Measurements from ENCODE around the gene URB2.

The URB2 gene

DNA sequence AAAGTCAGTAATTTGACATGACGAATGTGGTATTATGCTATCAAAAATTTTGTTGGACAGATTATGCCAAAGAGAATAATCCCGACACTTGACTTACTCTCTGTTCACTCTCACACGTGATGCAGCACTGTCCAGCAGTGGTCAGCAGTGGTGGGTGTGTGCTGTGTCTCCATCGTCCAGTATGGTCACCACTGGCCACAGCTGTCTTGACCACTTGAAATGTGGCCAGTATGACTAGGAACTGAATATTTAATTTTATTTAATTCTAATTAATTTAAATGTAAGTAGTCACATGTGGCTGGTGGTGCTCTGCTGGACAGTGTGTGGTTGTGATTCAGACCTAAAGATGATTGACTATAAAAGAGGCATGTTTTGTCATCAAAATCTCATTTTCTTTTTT is 24.0 kb downstream of the URB2 start:
- no peak for DNase-seq

DNA sequence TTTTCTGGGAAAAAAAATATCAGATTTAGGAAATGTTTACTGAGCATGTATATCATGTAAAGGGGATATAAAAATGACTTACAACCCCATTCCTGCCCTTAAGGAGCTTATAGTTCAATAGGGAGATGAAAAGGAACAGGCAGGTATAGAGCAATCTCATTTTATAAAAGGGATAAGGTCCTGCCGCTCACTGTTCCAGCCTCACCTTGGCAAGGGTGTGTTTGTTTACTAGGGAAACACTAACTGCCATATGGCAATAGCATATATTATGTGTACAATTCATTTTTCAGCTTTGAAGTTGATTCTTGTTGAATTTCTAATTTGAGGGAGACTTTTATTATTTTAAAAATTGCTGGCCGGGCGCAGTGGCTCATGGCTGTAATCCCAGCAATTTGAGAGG is 25.5 kb downstream of the URB2 start:
- no peak for DNase-seq

GRCh38 chr1:229653420-229653819 is 27.4 kb downstream of the URB2 start:
- no peak for DNase-seq

DNA sequence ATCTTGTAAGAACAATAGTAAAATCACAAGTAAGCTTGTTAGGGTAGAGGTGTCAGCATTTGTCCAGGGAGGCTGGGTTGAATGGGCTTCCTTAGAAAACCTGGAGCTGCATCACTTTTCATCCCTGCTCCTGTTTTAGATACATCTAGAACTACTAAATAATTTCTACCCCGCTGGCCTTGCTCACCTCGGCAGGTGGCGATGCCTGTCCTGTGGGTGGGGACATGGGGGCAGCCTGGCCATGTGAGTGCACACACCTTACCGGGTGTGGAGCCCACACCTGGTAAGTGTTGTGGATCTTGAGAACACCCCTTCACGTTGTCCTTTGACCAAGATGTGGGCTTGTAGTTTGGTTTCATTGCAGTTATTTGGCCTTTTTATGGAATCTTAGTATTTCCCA is 29.7 kb downstream of the URB2 start:
- no peak for DNase-seq

DNA sequence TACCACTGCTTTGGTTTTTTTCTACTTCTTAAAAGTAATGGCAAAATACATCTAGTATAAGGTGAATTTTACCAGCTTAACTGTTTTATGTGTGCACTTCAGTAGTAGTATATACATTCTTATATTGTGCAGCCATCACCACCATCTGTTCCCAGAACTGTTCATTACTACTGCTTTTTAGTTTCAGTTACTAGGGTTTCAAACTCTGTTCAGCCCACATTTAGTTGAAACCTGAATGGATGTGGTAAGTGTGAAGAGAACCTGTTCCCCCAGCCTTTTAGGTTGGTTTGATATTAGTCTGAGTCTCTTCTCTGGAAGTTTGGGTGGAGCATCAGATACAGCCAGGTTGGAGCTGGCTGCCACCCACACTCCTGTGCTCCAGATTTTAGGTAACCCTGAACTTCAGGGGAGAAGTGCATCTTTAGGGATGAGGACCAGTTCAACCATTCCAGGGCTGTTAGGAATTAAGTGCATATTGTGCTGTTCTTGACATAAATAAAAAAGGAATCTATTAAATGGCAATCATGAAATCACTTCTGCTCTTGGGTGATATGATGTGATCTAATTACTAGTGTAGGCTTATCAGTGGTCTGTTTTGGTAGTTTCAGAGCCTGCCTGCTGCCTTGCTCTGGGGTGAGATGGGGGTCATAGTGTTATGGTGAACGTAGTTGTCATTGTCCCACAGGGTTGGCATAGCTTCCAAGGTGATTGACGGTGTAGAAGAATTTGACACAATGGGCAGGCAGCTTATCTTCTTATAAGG is 32.1 kb downstream of the URB2 start:
- DNase-seq: no peak

DNA sequence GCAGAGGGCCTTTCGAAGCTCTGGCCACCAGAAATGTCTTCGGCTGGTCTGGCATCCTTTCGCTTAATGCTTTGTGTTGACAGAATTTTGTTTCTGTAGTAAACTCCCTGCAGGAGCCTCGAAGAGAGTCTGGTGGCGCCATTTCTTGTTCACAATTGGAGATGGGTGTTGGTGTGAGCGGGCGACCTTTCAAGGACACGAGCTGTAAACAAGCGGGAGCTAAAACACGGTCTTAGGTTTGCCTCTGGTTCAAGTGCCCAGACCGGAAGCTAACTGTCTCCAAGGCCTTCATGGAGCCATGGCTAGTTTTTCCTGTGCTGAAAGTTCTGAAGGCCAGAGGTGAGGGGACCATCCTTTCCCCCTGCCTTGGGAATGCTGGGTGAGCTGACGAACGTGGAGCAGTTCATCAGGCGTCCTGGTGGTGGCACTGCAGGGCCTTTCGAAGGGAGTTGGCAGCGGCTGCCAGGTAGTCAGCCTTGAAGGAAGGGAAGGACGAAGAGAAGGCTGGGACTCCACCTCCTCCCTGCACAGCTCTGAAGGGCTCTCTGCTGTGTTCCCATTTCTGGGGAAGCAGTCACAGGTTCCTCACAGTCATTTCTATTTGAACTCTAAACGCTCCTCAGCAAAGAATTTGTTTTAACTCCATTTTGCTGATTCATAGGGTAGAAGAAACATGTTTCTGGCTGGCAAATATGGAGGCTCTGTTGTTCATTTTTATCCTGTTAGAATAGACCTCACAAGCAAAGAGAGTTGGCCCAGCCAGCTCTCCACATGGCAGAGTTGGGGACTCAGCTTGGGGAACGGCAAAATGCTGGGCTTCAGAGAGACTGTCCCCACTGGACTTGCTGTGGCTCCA is 35.2 kb downstream of the URB2 start:
- peak; percentile 58 for DNase-seq

GRCh38 chr1:229661897-229662296 is 35.9 kb downstream of the URB2 start:
- DNase-seq: no peak

- DNase-seq: peak; percentile 88
Observed at GRCh38 chr1:229664133-229664689, 38.2 kb downstream of the URB2 start.

- DNase-seq: no peak
Observed at GRCh38 chr1:229665912-229666558, 40.0 kb downstream of the URB2 start.

GRCh38 chr1:229666585-229666984 is 40.5 kb downstream of the URB2 start:
- DNase-seq: no peak

GRCh38 chr1:229669333-229669732 is 43.3 kb downstream of the URB2 start:
- no peak for DNase-seq

GRCh38 chr1:229671310-229671709 is 45.3 kb downstream of the URB2 start:
- DNase-seq: no peak

DNA sequence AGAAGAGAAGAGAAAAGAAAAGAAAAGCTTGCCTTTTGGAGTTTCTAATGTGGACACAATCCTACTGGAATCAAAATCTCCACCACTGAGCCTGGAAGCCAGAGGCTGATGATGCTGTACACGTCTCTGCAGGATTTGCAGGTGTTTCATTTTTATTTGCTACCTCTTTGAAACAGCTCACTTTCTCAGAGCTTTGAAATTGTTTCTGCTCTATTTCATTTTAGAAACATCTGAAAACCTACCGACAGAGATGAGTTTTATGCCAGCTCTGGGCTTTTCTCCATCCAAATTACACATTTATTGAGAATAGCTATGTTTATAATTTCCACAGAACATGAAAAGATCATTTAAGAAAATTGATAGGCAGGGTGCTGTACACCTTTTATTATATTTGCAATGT is 46.2 kb downstream of the URB2 start:
- DNase-seq: no peak

- no peak for DNase-seq
Observed at GRCh38 chr1:229674042-229674441, 48.0 kb downstream of the URB2 start.

GRCh38 chr1:229675396-229675795 is 49.3 kb downstream of the URB2 start:
- no peak for DNase-seq

- no peak for DNase-seq
Observed at GRCh38 chr1:229685149-229685548, 59.1 kb downstream of the URB2 start.

GRCh38 chr1:229689273-229689672 is 63.2 kb downstream of the URB2 start:
- DNase-seq: no peak

DNA sequence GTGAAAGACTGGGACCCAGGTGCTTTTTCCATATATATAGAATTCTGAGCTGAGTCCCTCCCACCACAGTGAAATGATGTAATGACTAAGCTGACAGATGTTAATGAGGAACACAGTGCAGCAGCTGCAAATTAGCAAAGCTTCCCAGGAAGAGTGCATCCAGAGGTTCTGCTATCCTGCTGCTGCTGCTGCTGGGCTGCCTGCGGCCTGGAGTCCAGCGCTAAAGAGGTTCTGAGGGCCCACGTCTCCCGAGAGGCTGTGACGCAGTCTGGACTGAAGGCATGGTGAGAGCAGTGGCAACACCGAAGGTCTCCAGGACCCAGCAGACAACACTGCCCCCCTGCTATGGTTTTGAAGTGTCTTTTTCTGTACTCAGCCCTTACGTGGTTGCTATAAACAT is 63.9 kb downstream of the URB2 start:
- no peak for DNase-seq

DNA sequence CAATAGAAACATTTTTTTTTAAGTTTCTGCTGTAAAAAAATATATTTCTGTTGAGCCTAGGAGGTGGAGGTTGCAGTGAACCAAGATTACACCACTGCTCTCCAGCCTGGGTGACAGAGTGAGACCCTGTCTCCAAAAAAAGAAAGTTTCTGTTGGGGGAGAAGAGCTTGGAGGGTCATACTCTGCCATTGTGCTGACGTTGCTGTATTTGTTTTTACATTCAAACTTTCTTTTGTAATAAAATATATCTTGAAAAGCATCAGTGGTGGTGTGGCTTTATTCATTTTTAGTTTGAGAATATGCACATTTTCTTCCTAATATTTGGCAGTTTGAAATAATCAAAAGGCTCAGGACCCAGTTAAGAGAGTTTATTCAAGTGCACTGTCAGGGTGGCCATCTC is 64.6 kb downstream of the URB2 start:
- DNase-seq: no peak

DNA sequence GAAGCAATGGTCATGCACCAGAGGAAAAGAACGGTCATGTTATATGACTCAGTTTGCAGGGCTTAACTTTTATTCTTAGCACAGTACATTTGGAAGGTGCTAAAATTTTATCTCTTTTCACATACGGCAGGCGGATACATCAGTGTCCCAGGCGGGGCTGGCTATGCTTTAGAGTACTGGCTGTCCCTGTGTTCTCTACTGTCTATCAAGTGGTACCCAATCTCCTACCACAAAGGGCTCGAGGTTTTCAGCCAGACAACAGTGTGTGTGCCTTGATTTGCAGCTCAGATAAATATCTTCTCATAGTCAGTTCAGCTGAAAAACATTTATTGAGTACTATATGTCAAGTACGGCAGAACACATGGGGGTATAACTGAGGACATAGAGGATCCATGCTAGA is 65.3 kb downstream of the URB2 start:
- DNase-seq: no peak

- no peak for DNase-seq
Observed at GRCh38 chr1:229693129-229693900, 67.3 kb downstream of the URB2 start.

DNA sequence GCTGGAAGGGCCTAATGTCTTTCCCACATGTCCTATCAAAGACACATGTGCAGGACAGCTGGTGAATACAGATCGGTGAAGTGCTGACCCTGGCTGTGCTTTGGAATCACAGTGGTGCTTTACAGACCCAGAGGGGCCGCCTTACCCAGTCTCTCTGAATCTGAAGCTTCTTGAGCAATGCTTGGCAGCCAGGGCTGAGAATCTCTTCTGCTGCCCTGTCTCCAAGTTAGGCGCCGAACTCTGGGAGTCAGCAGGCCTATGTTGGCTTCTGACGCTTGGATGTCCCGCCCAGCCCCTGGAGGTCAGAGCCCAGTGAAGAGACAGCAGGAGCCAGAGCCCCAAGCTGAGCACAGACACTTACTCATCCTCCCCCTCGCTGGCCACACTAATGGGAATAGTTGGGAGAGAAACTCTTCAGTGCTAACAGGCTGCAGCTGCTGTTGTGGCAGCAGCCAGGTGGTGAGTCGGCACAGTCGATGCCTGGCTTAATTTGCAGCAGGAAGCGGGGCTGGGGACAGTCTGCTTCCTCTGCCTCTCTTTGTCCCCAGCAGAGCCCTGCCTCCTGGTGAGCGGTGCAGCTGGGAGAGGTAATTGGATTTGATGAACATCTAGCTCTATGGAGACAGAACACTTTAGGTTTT is 68.1 kb downstream of the URB2 start:
- no peak for DNase-seq

Measured in activated CD4-positive, alpha-beta T cell treated with anti-CD3 and anti-CD28 coated beads, Interleukin-2, amount 50 U/mL, for 16 hours (primary cell).